HL-60 (cell line): ENCODE data around the gene SLAMF7.
A peak's percentile ranks its signal among the peaks of the same experiment; 100 is the strongest.
"Not testable (repeated sequence)": the region's sequence is repeated elsewhere in the genome, so short reads cannot be mapped to it uniquely, and the experiment has no call there.

Experiments
- DNase-seq, 2 experiments: peaks; one replicate each; pipeline ENCODE4 v3.0.0-alpha.2; 2010 to 2020; ENCODE audit warnings: low read depth in 1 of 2, low spot score in 1 of 2
- H3K27ac ChIP-seq: fragments of 250-450 bp; sonication (Bioruptor Pico); replicated peaks from 2 replicates; pipeline ENCODE4 v1.5.1; 2020; ENCODE audit warnings: mild to moderate bottlenecking, moderate library complexity
- H3K27me3 ChIP-seq: fragments of 250-450 bp; sonication (Bioruptor Pico); 2 replicates; pipeline ENCODE4 v1.5.1; 2021; ENCODE audit warnings: mild to moderate bottlenecking, moderate library complexity; ENCODE audit not compliant: insufficient read depth, poor library complexity, severe bottlenecking
- H3K4me3 ChIP-seq: replicated peaks from 2 replicates; pipeline ENCODE4 v1.5.1; 2011; ENCODE audit warnings: mild to moderate bottlenecking, control low read depth, low read length; ENCODE audit not compliant: insufficient read depth
- GABPA ChIP-seq: IDR thresholded peaks from 2 replicates; pipeline ENCODE4 v1.6.1; 2012; ENCODE audit warnings: low read depth
- POLR2AphosphoS5 ChIP-seq: IDR thresholded peaks from 2 replicates; pipeline ENCODE4 v1.6.1; 2012; ENCODE audit warnings: low read depth
- SPI1 ChIP-seq: IDR thresholded peaks from 2 replicates; pipeline ENCODE4 v1.6.1; 2012; ENCODE audit warnings: low read depth, mild to moderate bottlenecking, borderline replicate concordance
- TF ChIP-seq, protein P1 (sequence below): IDR thresholded peaks from 2 replicates; pipeline ENCODE4 v1.6.1; 2012; ENCODE audit warnings: low read depth; ENCODE audit not compliant: insufficient replicate concordance
- TF ChIP-seq, protein P2 (sequence below): IDR thresholded peaks from one replicate; pipeline ENCODE4 v1.5.1; 2011; ENCODE audit warnings: low read length, control low read depth, inconsistent platforms; ENCODE audit not compliant: insufficient read depth

The SLAMF7 gene

DNA sequence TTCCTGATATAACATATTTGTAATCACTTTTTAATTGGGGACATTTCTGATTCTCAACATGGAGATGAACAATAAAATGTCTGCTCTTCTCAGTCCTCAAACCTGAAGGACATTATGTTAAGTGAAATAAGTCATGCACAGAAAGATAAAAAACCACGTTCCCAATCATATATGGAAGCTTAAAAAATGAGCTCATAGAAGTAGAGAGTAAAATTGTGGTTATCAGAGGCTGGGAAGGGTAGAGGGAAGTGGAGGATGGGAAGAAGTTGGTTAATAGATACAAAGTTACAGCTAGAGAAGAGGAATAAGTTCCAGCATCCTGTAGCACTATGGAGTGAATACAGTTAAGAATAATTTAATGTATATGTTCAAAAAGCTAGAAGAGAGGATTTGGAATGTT lies 25.9 kb upstream of the SLAMF7 start:
- no peaks in the 10 kb centered on the region for H3K27me3 ChIP-seq
- TF ChIP-seq, protein P1, sequence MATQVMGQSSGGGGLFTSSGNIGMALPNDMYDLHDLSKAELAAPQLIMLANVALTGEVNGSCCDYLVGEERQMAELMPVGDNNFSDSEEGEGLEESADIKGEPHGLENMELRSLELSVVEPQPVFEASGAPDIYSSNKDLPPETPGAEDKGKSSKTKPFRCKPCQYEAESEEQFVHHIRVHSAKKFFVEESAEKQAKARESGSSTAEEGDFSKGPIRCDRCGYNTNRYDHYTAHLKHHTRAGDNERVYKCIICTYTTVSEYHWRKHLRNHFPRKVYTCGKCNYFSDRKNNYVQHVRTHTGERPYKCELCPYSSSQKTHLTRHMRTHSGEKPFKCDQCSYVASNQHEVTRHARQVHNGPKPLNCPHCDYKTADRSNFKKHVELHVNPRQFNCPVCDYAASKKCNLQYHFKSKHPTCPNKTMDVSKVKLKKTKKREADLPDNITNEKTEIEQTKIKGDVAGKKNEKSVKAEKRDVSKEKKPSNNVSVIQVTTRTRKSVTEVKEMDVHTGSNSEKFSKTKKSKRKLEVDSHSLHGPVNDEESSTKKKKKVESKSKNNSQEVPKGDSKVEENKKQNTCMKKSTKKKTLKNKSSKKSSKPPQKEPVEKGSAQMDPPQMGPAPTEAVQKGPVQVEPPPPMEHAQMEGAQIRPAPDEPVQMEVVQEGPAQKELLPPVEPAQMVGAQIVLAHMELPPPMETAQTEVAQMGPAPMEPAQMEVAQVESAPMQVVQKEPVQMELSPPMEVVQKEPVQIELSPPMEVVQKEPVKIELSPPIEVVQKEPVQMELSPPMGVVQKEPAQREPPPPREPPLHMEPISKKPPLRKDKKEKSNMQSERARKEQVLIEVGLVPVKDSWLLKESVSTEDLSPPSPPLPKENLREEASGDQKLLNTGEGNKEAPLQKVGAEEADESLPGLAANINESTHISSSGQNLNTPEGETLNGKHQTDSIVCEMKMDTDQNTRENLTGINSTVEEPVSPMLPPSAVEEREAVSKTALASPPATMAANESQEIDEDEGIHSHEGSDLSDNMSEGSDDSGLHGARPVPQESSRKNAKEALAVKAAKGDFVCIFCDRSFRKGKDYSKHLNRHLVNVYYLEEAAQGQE = no peak
- no peak for TF ChIP-seq GABPA
- TF ChIP-seq, protein P2, sequence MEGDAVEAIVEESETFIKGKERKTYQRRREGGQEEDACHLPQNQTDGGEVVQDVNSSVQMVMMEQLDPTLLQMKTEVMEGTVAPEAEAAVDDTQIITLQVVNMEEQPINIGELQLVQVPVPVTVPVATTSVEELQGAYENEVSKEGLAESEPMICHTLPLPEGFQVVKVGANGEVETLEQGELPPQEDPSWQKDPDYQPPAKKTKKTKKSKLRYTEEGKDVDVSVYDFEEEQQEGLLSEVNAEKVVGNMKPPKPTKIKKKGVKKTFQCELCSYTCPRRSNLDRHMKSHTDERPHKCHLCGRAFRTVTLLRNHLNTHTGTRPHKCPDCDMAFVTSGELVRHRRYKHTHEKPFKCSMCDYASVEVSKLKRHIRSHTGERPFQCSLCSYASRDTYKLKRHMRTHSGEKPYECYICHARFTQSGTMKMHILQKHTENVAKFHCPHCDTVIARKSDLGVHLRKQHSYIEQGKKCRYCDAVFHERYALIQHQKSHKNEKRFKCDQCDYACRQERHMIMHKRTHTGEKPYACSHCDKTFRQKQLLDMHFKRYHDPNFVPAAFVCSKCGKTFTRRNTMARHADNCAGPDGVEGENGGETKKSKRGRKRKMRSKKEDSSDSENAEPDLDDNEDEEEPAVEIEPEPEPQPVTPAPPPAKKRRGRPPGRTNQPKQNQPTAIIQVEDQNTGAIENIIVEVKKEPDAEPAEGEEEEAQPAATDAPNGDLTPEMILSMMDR = no peak
- no peak for TF ChIP-seq POLR2AphosphoS5
- peak; percentile 25; the same call in 1 of the 2 replicates for TF ChIP-seq SPI1
- H3K27ac ChIP-seq = peak overlapping the region; percentile 50
- H3K4me3 ChIP-seq = no peak overlapping the region
- no peak for DNase-seq

DNA sequence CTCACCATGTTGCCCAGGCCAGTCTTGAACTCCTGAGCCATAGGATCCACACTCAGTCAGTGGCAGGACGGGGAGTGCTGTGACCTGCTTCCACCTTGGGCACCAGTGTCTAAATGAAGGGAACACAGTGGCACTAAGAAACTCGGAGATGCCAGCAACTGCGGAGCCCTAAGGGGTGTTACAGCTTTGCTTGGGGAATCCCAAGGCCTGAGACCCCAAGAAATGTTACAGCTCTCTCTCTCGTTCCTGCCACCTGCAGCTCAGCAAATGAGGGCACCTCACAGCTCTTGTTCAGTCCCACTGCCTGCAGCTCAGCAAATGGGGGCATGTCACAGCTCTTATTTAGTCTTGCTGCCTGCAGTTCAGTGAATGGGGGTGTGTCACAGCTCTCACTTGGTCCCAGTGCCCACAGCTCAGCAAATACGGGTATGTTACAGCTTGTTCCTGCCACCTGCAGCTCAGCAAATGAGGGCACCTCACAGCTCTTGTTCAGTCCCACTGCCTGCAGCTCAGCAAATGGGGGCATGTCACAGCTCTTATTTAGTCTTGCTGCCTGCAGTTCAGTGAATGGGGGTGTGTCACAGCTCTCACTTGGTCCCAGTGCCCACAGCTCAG lies 24.9 kb upstream of the SLAMF7 start:
- not testable (repeated sequence) for DNase-seq, H3K27me3 ChIP-seq, H3K27ac ChIP-seq, H3K4me3 ChIP-seq

DNA sequence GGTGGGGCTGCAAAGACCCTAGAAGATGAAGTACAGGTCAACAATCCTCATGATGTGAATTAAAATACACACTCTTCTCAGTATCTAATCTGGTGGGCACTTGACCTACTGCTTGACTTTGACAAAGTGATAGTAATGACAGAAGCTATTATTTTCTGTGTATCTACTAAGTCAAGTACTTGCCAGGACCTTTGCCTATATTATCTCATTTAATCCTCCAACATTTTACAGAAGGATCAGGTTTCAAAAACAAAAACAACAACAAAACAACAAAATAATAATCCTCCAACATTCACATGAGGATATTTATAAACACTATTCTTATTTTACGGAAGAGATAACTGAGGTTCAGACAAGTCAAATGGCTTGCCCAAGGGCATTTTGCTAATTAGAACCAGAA lies 23.0 kb upstream of the SLAMF7 start:
- TF ChIP-seq GABPA (no peak), POLR2AphosphoS5 (no peak)

DNA sequence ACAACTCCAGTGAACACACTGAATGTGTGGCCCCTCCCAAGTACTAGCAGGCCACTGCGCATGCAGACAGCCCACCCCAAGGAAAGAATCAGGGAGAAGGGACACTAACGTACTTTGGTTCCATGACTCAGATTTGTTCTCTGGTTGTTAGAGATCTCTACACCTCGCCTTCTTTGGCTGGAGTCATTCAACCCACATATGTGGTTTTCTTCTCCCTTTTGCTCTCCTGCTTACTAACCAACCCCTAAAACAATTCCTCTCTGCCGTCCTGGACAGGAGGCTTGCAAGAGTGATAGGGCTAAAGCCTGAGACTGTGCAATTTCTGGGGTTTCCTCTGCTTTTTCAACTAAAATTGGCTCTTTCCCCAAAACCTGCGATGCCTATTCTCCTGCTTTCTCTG lies 21.7 kb upstream of the SLAMF7 start:
- no peak for DNase-seq
- Histone ChIP-seq H3K4me3 (no peak overlapping the region), H3K27me3 (no peaks in the 10 kb centered on the region), H3K27ac (no peak overlapping the region)
- TF ChIP-seq, protein P1 = no peak
- no peak for TF ChIP-seq POLR2AphosphoS5
- TF ChIP-seq GABPA = no peak
- TF ChIP-seq SPI1 = no peak
- TF ChIP-seq, protein P2 = no peak

More for the DNA sequence above, 23.0 kb upstream of the SLAMF7 start:
- no peak overlapping the region for H3K4me3 ChIP-seq
- no peaks in the 10 kb centered on the region for H3K27me3 ChIP-seq
- no peak overlapping the region for H3K27ac ChIP-seq
- no peak for DNase-seq

DNA sequence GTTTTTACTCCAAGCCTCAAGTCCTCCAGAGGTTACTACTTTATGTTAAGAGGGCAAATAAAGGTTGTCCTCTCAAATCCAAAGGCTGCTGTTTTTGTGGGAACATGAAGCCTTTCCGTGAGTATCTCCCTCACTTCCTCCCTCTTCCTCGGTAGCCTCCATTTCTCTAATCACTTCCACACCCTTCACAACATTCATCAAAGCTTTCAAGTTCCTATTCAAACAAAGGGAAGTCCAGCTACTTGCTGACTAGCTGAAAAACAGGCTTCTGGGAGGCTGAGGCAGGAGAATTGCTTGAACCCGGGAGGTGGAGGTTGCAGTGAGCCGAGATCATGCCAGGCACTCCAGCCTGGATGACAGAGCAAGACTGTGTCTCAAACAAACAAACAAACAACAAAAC lies 20.8 kb upstream of the SLAMF7 start:
- Histone ChIP-seq H3K4me3 (no peak overlapping the region), H3K27me3 (no peaks in the 10 kb centered on the region), H3K27ac (no peak overlapping the region)
- TF ChIP-seq, protein P1 = no peak
- TF ChIP-seq, protein P2 = no peak
- TF ChIP-seq POLR2AphosphoS5 (no peak), GABPA (no peak), SPI1 (no peak)
- no peak for DNase-seq
